Kasumi-1 (cell line): Measurements from ENCODE around the gene FSTL4.
"Not testable (repeated sequence)": the region's sequence is repeated elsewhere in the genome, so short reads cannot be mapped to it uniquely, and the experiment has no call there.

Experiments
- DNase-seq, 2 experiments: peaks; one replicate each; lab custom pipeline; 2025; lab: John Stamatoyannopoulos, UW

Gene FSTL4

GRCh38 chr5:133401731-133402347 is 210.5 kb downstream of the FSTL4 start:
- DNase-seq = no peak

- DNase-seq = no peak
Observed at GRCh38 chr5:133400831-133401351, 211.4 kb downstream of the FSTL4 start.

- no peak for DNase-seq
Observed at GRCh38 chr5:133400120-133400519, 212.2 kb downstream of the FSTL4 start.

- DNase-seq = no peak
Observed at GRCh38 chr5:133399247-133399891, 213.0 kb downstream of the FSTL4 start.

GRCh38 chr5:133398646-133399101 is 213.7 kb downstream of the FSTL4 start:
- no peak for DNase-seq

GRCh38 chr5:133397990-133398645 is 214.2 kb downstream of the FSTL4 start:
- DNase-seq = no peak

GRCh38 chr5:133397348-133397747 is 215.0 kb downstream of the FSTL4 start:
- no peak for DNase-seq

- no peak for DNase-seq
Observed at GRCh38 chr5:133396814-133397213, 215.5 kb downstream of the FSTL4 start.

- DNase-seq = no peak
Observed at GRCh38 chr5:133396187-133396741, 216.1 kb downstream of the FSTL4 start.

- DNase-seq = not testable (repeated sequence)
Observed at GRCh38 chr5:133395207-133395606, 217.1 kb downstream of the FSTL4 start.

- not testable (repeated sequence) for DNase-seq
Observed at GRCh38 chr5:133394477-133394817, 217.9 kb downstream of the FSTL4 start.

- DNase-seq = no peak
Observed at GRCh38 chr5:133393776-133394476, 218.4 kb downstream of the FSTL4 start.

- DNase-seq = no peak
Observed at GRCh38 chr5:133392448-133392847, 219.9 kb downstream of the FSTL4 start.

- no peak for DNase-seq
Observed at GRCh38 chr5:133391354-133392136, 220.8 kb downstream of the FSTL4 start.

GRCh38 chr5:133390416-133391353 is 221.7 kb downstream of the FSTL4 start:
- no peak for DNase-seq

GRCh38 chr5:133389066-133389590 is 223.2 kb downstream of the FSTL4 start:
- no peak for DNase-seq

GRCh38 chr5:133387621-133388020 is 224.7 kb downstream of the FSTL4 start:
- no peak for DNase-seq

- DNase-seq = no peak
Observed at GRCh38 chr5:133387091-133387490, 225.2 kb downstream of the FSTL4 start.

- no peak for DNase-seq
Observed at GRCh38 chr5:133386662-133387061, 225.7 kb downstream of the FSTL4 start.

- DNase-seq = no peak
Observed at GRCh38 chr5:133385346-133385745, 227.0 kb downstream of the FSTL4 start.
